Fibroblast of lung (primary cell): ENCODE measurements around the gene EFNA5.

Experiments used
- EZH2 ChIP-seq: IDR thresholded peaks from 2 replicates; pipeline ENCODE4 v1.5.1; 2012; ENCODE audit warnings: low read length, control low read depth, mild to moderate bottlenecking; ENCODE audit errors: missing control alignments
- TF ChIP-seq, protein P1 (sequence below), 2 donors: IDR thresholded peaks in 1 of 2; conservative IDR thresholded peaks in 1 of 2; 1 replicate in 1 of 2; 2 replicates in 1 of 2; pipeline ENCODE4 v1.5.1; 2011 to 2012; ENCODE audit warnings: low read length in 2 of 2, control low read depth in 1 of 2, inconsistent platforms in 1 of 2, low read depth in 1 of 2, mild to moderate bottlenecking in 1 of 2

DNA sequence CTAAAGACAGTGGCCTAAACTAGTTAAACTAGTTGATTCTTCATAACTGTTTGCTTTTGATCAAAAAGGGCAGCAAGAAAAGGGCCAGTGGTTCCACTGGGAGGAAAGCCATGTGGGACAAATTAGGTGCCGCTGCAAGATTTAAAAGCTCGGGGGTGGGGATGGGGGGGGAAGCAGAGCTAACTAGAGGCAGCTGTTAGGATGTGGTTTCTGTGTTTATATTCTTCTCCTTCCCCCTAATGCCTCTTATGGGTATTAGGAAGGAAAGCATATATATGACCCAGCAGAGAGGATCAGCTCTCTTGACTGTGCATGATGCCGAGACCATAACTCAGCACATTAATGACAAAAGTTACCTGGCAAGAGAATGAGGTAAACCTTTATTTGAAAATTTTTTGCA is 65.7 kb downstream of the EFNA5 start:
- TF ChIP-seq, protein P1, sequence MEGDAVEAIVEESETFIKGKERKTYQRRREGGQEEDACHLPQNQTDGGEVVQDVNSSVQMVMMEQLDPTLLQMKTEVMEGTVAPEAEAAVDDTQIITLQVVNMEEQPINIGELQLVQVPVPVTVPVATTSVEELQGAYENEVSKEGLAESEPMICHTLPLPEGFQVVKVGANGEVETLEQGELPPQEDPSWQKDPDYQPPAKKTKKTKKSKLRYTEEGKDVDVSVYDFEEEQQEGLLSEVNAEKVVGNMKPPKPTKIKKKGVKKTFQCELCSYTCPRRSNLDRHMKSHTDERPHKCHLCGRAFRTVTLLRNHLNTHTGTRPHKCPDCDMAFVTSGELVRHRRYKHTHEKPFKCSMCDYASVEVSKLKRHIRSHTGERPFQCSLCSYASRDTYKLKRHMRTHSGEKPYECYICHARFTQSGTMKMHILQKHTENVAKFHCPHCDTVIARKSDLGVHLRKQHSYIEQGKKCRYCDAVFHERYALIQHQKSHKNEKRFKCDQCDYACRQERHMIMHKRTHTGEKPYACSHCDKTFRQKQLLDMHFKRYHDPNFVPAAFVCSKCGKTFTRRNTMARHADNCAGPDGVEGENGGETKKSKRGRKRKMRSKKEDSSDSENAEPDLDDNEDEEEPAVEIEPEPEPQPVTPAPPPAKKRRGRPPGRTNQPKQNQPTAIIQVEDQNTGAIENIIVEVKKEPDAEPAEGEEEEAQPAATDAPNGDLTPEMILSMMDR (conservative IDR thresholded peaks at IDR 0.05 in 1 of 2, IDR thresholded peaks at IDR 0.05 in 1 of 2; ENCODE audit: low read depth in 1 of 2, low read length in 2 of 2) = no peak
- no peak for TF ChIP-seq EZH2
